GM12878 (cell line): ENCODE measurements around the gene MOV10L1. TPM values are rescaled to one million over a fixed set of nuclear protein-coding genes. Genes with fewer than 3 reads are reported as not detected.

Experiments
- ATAC-seq: fragments of 200-7000 bp; cut with Tn5 transposase; 3 replicates; pipeline ENCODE4 v1.9.1; 2020; ENCODE audit warnings: mild to moderate bottlenecking, moderate library complexity
- BruUV-seq: library from RNA; stranded (reverse); fragments of 400-500 nt; replicated peaks from 2 replicates; lab custom pipeline; 2021; lab: Mats Ljungman, UMichigan
- CTCF ChIA-PET: fragments of 300-600 bp; sonication (Branson Sonifier 250); formaldehyde crosslinking; extraction: SDS; loops from one replicate; lab custom pipeline; 2021; ENCODE audit warnings: inconsistent platforms; lab: Yijun Ruan, JAX
- POLR2A ChIA-PET: fragments of 350-600 bp; formaldehyde crosslinking; extraction: SDS; loops from one replicate; lab custom pipeline; 2021; ENCODE audit warnings: inconsistent platforms; lab: Charles Lee
- RAD21 ChIA-PET: fragments of 300-600 bp; sonication (Branson Sonifier 250); formaldehyde crosslinking; loops from one replicate; lab custom pipeline; 2023; ENCODE audit warnings: antibody characterized with exemption; ENCODE audit not compliant: unreplicated experiment; lab: Charles Lee
- SMC1A ChIA-PET: fragments of 300-600 bp; sonication (Branson Sonifier 250); formaldehyde crosslinking; loops from one replicate; lab custom pipeline; 2023; ENCODE audit not compliant: unreplicated experiment, uncharacterized antibody; lab: Charles Lee
- DNase-seq: peaks from one replicate; pipeline ENCODE4 v3.0.0-alpha.2; 2011; ENCODE audit warnings: low read depth, low spot score
- FAIRE-seq: peaks from 3 replicates; lab custom pipeline; 2011; peaks lifted over from hg19 to GRCh38; lab: Jason Lieb, UNC
- H2AFZ ChIP-seq: 2 replicates; pipeline ENCODE4 v1.6.0; 2011; ENCODE audit warnings: low read depth, low read length, control low read depth; ENCODE audit not compliant: control insufficient read depth
- H3K27ac ChIP-seq: 2 replicates; pipeline ENCODE4 v1.5.1; 2011; ENCODE audit warnings: control low read depth; ENCODE audit not compliant: control insufficient read depth, insufficient read depth
- H3K27me3 ChIP-seq, 2 experiments: replicated peaks in 1 of 2; 2 replicates each; pipeline versions ENCODE4 v1.6.0 to v1.6.1; 2011; ENCODE audit warnings: low read length in 1 of 2; ENCODE audit not compliant: control insufficient read depth in 2 of 2, insufficient read depth in 2 of 2
- H3K36me3 ChIP-seq, 2 experiments: 2 replicates each; pipeline ENCODE4 v1.5.1; 2011; ENCODE audit warnings: low read length in 1 of 2; ENCODE audit not compliant: control insufficient read depth in 2 of 2, insufficient read depth in 2 of 2
- H3K4me1 ChIP-seq: 2 replicates; pipeline ENCODE4 v1.6.1; 2011; ENCODE audit warnings: mild to moderate bottlenecking, low read length, moderate library complexity, mixed read lengths; ENCODE audit not compliant: control insufficient read depth, insufficient read depth
- H3K4me2 ChIP-seq: 2 replicates; pipeline ENCODE4 v1.6.0; 2011; ENCODE audit warnings: control low read depth; ENCODE audit not compliant: control insufficient read depth, insufficient read depth
- H3K4me3 ChIP-seq: fragments of 200-600 bp; sonication (generic); 2 replicates; pipeline ENCODE4 v1.5.1; 2016
- H3K79me2 ChIP-seq: 2 replicates; pipeline ENCODE4 v1.6.0; 2011; ENCODE audit warnings: low read length; ENCODE audit not compliant: control insufficient read depth, insufficient read depth
- H3K9ac ChIP-seq: 2 replicates; pipeline ENCODE4 v1.8.0; 2011; ENCODE audit warnings: low read length, control low read depth, mixed read lengths; ENCODE audit not compliant: control insufficient read depth, insufficient read depth
- H3K9me3 ChIP-seq: replicated peaks from 3 replicates; pipeline ENCODE4 v1.5.1; 2011; ENCODE audit warnings: mild to moderate bottlenecking, low read length; ENCODE audit not compliant: control insufficient read depth, insufficient read depth
- H4K20me1 ChIP-seq: 2 replicates; pipeline ENCODE4 v1.6.0; 2011; ENCODE audit not compliant: control insufficient read depth, insufficient read depth
- BMI1 ChIP-seq: fragments of 450-650 bp; IDR thresholded peaks from 2 replicates; pipeline ENCODE4 v1.6.1; 2016; ENCODE audit warnings: mild to moderate bottlenecking, moderate library complexity, borderline replicate concordance
- CHD4 ChIP-seq: fragments of 200-600 bp; sonication (generic); IDR thresholded peaks from 2 replicates; pipeline ENCODE4 v1.6.1; 2016; ENCODE audit warnings: mild to moderate bottlenecking
- EED ChIP-seq: sonication (generic); IDR thresholded peaks from 2 replicates; pipeline ENCODE4 v1.6.1; 2016; ENCODE audit warnings: antibody characterized with exemption, low read depth
- NBN ChIP-seq: fragments of 450-650 bp; IDR thresholded peaks from 2 replicates; pipeline ENCODE4 v1.6.1; 2016
- RCOR1 ChIP-seq: conservative IDR thresholded peaks from 2 replicates; pipeline ENCODE4 v1.6.1; 2012; ENCODE audit warnings: low read depth, low read length, improper control_type of control experiment
- RELA ChIP-seq: fragments of 450-650 bp; IDR thresholded peaks from 2 replicates; pipeline ENCODE4 v1.8.0; 2014; ENCODE audit warnings: borderline replicate concordance; ENCODE audit not compliant: partially characterized antibody
- TCF12 ChIP-seq: IDR thresholded peaks from 2 replicates; pipeline ENCODE4 v1.6.1; 2011; ENCODE audit warnings: low read depth, mild to moderate bottlenecking, low read length
- WGBS: methylation state at CpG from one replicate; pipeline ENCODE4 v1.1.6; 2016; ENCODE audit warnings: low lambda C conversion rate; ENCODE audit not compliant: insufficient replicate concordance, insufficient coverage; ENCODE audit errors: missing lambda C conversion rate; 5-methylcytosine and 5-hydroxymethylcytosine counted together
- in situ Hi-C: fragments of 300-500 bp; cut with MboI; formaldehyde crosslinking; loops from 9 replicates; pipeline ENCODE4 v1.14.3; 2018; ENCODE audit warnings: mixed read lengths
- intact Hi-C: fragments of 100-400 bp; cut with micrococcal nuclease; formaldehyde crosslinking; loops from one replicate; pipeline ENCODE4 v1.14.2; 2022; ENCODE audit not compliant: unreplicated experiment
- polyA plus RNA-seq, 11 experiments: library from polyadenylated mRNA; depleted of rRNA in 4 of 11; unstranded in 6 of 11; stranded (reverse) in 5 of 11; fragments of >200 nt; fragmentation: Nextera tagmentation in 4 of 11; fragmentation: Illumina TruSeq in 1 of 11; extraction: Ambion mirVana in 4 of 11; extraction: Trizol in 1 of 11; gene quantifications; 1 replicate in 1 of 11; 2 replicates in 10 of 11; pipeline versions ENCODE4 v1.2.1 to v1.2.3, GENCODE V29; 2011 to 2016; ENCODE audit warnings: inconsistent platforms in 2 of 11, missing spikeins in 2 of 11, low read depth in 1 of 11
- total RNA-seq, 4 experiments: library from RNA; depleted of rRNA in 3 of 4; stranded (reverse); fragments of >200 nt in 3 of 4; fragmentation: Illumina TruSeq in 1 of 4; extraction: Trizol in 1 of 4; gene quantifications; 2 replicates each; pipeline versions ENCODE4 v1.2.1 to v1.2.3, GENCODE V29; 2013 to 2021
- TF ChIP-seq, protein P1 (sequence below): IDR thresholded peaks from 2 replicates; pipeline ENCODE4 v1.6.1; 2011; ENCODE audit warnings: borderline replicate concordance, low read depth, mild to moderate bottlenecking, moderate library complexity, low read length; ENCODE audit not compliant: insufficient read depth, poor library complexity, severe bottlenecking
- TF ChIP-seq, protein P2 (sequence below): IDR thresholded peaks from 2 replicates; pipeline ENCODE4 v1.6.1; 2012; ENCODE audit warnings: low read length, inconsistent platforms
- TF ChIP-seq, protein P3 (sequence below): fragments of 450-650 bp; IDR thresholded peaks from 2 replicates; pipeline ENCODE4 v1.6.1; 2016; ENCODE audit warnings: mild to moderate bottlenecking
- TF ChIP-seq, protein P4 (sequence below): IDR thresholded peaks from 2 replicates; pipeline ENCODE4 v1.6.1; 2012; ENCODE audit warnings: low read depth, low read length, improper control_type of control experiment
- TF ChIP-seq, protein P5 (sequence below): fragments of 450-650 bp; IDR thresholded peaks from 2 replicates; pipeline ENCODE4 v1.6.1; 2014; ENCODE audit warnings: mild to moderate bottlenecking

MOV10L1 gene
- total and polyA plus RNA-seq, 10 of the 15 experiments (the other 5 are each of a cell fraction or from before 2014, with no cell fraction given), result 0.22 TPM; not detected in 9

DNA sequence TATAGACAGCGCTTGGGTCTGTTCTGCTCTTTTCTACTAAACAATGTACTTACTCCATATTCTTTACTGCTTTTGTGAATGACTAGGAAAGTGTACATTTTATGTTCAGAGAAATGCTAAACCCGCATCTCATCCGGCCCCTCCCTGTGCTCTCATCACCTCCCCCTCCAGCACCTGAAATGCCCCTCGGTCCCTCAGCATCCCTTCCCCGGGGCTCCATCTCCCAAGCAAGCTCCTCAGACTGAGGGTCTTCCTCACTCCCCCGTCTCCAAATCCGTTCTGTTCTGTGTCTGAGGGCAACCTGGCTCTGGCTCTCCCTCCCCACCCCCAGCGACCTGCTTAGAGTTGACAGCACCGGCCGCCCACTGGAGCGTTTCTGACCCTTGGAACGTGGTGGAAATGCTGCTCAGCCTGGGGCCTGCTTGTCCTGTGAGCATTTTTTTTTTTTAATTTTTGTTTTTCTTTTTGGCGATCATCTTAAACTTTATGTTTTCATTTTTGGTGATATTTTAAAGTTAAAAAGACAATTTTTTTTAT lies 112.4 kb downstream of the MOV10L1 start (continued):
- TF ChIP-seq, protein P1, sequence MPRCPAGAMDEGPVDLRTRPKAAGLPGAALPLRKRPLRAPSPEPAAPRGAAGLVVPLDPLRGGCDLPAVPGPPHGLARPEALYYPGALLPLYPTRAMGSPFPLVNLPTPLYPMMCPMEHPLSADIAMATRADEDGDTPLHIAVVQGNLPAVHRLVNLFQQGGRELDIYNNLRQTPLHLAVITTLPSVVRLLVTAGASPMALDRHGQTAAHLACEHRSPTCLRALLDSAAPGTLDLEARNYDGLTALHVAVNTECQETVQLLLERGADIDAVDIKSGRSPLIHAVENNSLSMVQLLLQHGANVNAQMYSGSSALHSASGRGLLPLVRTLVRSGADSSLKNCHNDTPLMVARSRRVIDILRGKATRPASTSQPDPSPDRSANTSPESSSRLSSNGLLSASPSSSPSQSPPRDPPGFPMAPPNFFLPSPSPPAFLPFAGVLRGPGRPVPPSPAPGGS, result no peak
- no peak for TF ChIP-seq EED
- TF ChIP-seq, protein P2, sequence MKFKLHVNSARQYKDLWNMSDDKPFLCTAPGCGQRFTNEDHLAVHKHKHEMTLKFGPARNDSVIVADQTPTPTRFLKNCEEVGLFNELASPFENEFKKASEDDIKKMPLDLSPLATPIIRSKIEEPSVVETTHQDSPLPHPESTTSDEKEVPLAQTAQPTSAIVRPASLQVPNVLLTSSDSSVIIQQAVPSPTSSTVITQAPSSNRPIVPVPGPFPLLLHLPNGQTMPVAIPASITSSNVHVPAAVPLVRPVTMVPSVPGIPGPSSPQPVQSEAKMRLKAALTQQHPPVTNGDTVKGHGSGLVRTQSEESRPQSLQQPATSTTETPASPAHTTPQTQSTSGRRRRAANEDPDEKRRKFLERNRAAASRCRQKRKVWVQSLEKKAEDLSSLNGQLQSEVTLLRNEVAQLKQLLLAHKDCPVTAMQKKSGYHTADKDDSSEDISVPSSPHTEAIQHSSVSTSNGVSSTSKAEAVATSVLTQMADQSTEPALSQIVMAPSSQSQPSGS, result no peak

DNA sequence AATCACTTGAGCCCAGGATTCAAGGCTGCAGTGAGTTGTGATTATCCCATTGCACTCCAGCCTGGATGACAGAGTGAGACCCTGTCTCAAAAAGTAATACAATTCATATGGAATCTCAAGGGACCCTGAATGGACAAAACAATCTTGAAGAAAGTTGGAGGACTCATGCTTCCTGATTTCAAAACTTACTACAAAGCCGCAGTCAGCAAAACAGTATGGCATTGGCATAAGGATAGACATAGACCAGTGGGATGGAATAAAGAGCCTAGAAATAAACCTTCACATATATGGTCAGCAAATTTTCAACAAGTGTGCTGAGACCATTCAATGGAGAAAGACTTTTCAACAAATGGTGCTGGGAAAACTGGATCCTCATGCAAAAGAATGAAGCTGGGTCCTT lies 113.5 kb downstream of the MOV10L1 start:
- in situ Hi-C loops, result no loop called here
- H4K20me1 ChIP-seq, result no peaks in the 10 kb centered on the region
- H3K4me3 ChIP-seq, result no peak overlapping the region
- no peak for DNase-seq
- FAIRE-seq, result no peak
- SMC1A ChIA-PET, result interaction anchor here (2.0 kb wide), 1 partner anchor 16 kb away, joined by 4 read pairs; no protein-coding TSS in a partner anchor
- H3K4me2 ChIP-seq, result no peak overlapping the region
- ATAC-seq, result no peak
- no peak overlapping the region for H3K9ac ChIP-seq
- peaks cover 10% of the 10 kb centered on the region for H3K4me1 ChIP-seq
- whole genome bisulfite sequencing, result 100% methylated on average over 1 of the region's 1 CpG
- H3K79me2 ChIP-seq, result peaks cover 15% of the 10 kb centered on the region
- BruUV-seq, result no TSS peak
- H3K27me3 ChIP-seq, result no peaks in the 10 kb centered on the region
- TF ChIP-seq, protein P3, sequence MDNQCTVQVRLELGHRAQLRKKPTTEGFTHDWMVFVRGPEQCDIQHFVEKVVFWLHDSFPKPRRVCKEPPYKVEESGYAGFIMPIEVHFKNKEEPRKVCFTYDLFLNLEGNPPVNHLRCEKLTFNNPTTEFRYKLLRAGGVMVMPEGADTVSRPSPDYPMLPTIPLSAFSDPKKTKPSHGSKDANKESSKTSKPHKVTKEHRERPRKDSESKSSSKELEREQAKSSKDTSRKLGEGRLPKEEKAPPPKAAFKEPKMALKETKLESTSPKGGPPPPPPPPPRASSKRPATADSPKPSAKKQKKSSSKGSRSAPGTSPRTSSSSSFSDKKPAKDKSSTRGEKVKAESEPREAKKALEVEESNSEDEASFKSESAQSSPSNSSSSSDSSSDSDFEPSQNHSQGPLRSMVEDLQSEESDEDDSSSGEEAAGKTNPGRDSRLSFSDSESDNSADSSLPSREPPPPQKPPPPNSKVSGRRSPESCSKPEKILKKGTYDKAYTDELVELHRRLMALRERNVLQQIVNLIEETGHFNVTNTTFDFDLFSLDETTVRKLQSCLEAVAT, result no peak
- TF ChIP-seq RCOR1 (no peak), CHD4 (no peak), BMI1 (no peak), NBN (no peak), TCF12 (no peak), RELA (no peak)
- TF ChIP-seq, protein P4, sequence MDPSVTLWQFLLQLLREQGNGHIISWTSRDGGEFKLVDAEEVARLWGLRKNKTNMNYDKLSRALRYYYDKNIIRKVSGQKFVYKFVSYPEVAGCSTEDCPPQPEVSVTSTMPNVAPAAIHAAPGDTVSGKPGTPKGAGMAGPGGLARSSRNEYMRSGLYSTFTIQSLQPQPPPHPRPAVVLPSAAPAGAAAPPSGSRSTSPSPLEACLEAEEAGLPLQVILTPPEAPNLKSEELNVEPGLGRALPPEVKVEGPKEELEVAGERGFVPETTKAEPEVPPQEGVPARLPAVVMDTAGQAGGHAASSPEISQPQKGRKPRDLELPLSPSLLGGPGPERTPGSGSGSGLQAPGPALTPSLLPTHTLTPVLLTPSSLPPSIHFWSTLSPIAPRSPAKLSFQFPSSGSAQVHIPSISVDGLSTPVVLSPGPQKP, result no peak
- TF ChIP-seq, protein P5, sequence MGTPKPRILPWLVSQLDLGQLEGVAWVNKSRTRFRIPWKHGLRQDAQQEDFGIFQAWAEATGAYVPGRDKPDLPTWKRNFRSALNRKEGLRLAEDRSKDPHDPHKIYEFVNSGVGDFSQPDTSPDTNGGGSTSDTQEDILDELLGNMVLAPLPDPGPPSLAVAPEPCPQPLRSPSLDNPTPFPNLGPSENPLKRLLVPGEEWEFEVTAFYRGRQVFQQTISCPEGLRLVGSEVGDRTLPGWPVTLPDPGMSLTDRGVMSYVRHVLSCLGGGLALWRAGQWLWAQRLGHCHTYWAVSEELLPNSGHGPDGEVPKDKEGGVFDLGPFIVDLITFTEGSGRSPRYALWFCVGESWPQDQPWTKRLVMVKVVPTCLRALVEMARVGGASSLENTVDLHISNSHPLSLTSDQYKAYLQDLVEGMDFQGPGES, result no peak
- TF ChIP-seq, all 136 proteins: peak for 0
- ChIA-PET POLR2A (interaction anchor here (1.1 kb wide), 1 partner anchor 13 kb away, joined by 3 read pairs; no protein-coding TSS in a partner anchor), CTCF (interaction anchor here (0.6 to 1.5 kb wide), 2 partner anchors 12 to 57 kb away, joined by 3 to 5 read pairs; no protein-coding TSS in a partner anchor), RAD21 (interaction anchor here (1.3 kb wide), 1 partner anchor 12 kb away, joined by 5 read pairs; no protein-coding TSS in a partner anchor)
- Histone ChIP-seq H2AFZ (no peak overlapping the region), H3K9me3 (no peaks in the 10 kb centered on the region), H3K27ac (no peak overlapping the region), H3K36me3 (peaks cover 5 to 6% of the 10 kb centered on the region in 2 experiments)
- intact Hi-C loops, result no loop called here
